H1 (cell line): ENCODE data around the gene SOCS6. TPM values are rescaled to one million over a fixed set of nuclear protein-coding genes. Genes with fewer than 3 reads are reported as not detected.
"Not testable (repeated sequence)": the region's sequence is repeated elsewhere in the genome, so short reads cannot be mapped to it uniquely, and the experiment has no call there.

Source experiments
- CTCF ChIA-PET: fragments of 300-600 bp; sonication (Branson Sonifier 250); formaldehyde crosslinking; loops from one replicate; lab custom pipeline; 2021; ENCODE audit not compliant: partially characterized antibody; lab: Charles Lee
- POLR2A ChIA-PET: fragments of 300-600 bp; sonication (Branson Sonifier 250); formaldehyde crosslinking; loops from one replicate; lab custom pipeline; 2021; ENCODE audit warnings: inconsistent platforms; ENCODE audit not compliant: partially characterized antibody; lab: Charles Lee
- DNase-seq, 2 experiments: peaks; one replicate each; pipeline versions ENCODE4 v3.0.0 to v3.0.0-alpha.2; 2010 to 2022; ENCODE audit warnings: low spot score in 2 of 2, low read depth in 1 of 2, mixed read lengths in 1 of 2
- FAIRE-seq: peaks from 2 replicates; lab custom pipeline; 2011; peaks lifted over from hg19 to GRCh38; lab: Jason Lieb, UNC
- H2AFZ ChIP-seq: 2 replicates; pipeline ENCODE4 v1.8.1; 2012; ENCODE audit warnings: low read length, inconsistent platforms
- H2AK5ac ChIP-seq: 2 replicates; pipeline ENCODE4 v1.6.1; 2013; ENCODE audit warnings: low read depth, low read length
- H2BK120ac ChIP-seq: replicated peaks from 2 replicates; pipeline ENCODE3; 2013; ENCODE audit warnings: low read depth, low read length, inconsistent platforms
- H2BK12ac ChIP-seq: 2 replicates; pipeline ENCODE4 v1.6.1; 2013; ENCODE audit warnings: low read depth, low read length
- H2BK15ac ChIP-seq: 2 replicates; pipeline ENCODE4 v1.6.1; 2013; ENCODE audit warnings: low read length
- H2BK20ac ChIP-seq: 2 replicates; pipeline ENCODE4 v1.6.1; 2013; ENCODE audit warnings: low read length
- H2BK5ac ChIP-seq: 2 replicates; pipeline ENCODE4 v1.6.1; 2013; ENCODE audit warnings: low read depth, low read length
- H3K14ac ChIP-seq: 2 replicates; pipeline ENCODE4 v1.6.1; 2013; ENCODE audit warnings: inconsistent platforms; ENCODE audit not compliant: insufficient read length
- H3K18ac ChIP-seq: 2 replicates; pipeline ENCODE4 v1.6.1; 2013; ENCODE audit warnings: low read length; ENCODE audit errors: extremely low read depth
- H3K23ac ChIP-seq: 2 replicates; pipeline ENCODE4 v1.6.1; 2013; ENCODE audit warnings: inconsistent platforms; ENCODE audit not compliant: insufficient read length
- H3K23me2 ChIP-seq: 2 replicates; pipeline ENCODE4 v1.6.1; 2013; ENCODE audit warnings: low read depth, low read length
- H3K27ac ChIP-seq: 2 replicates; pipeline ENCODE4 v1.6.1; 2011; ENCODE audit warnings: low read depth, low read length, inconsistent platforms
- H3K27me3 ChIP-seq, 4 experiments: replicated peaks in 1 of 4; 1 replicate in 1 of 4; 2 replicates in 3 of 4; pipeline versions ENCODE4 v1.6.1 to v1.8.1; 2011 to 2013; ENCODE audit warnings: low read length in 3 of 4, mild to moderate bottlenecking in 3 of 4, inconsistent platforms in 2 of 4, mixed read lengths in 2 of 4, moderate library complexity in 1 of 4; ENCODE audit not compliant: control insufficient read depth in 3 of 4, insufficient read depth in 3 of 4; ENCODE audit errors: extremely low read depth in 1 of 4
- H3K36me3 ChIP-seq, 4 experiments: 2 replicates each; pipeline versions ENCODE4 v1.6.1 to v1.8.1; 2011 to 2013; ENCODE audit warnings: mild to moderate bottlenecking in 4 of 4, low read length in 3 of 4, moderate library complexity in 2 of 4, control low read depth in 1 of 4, inconsistent platforms in 1 of 4; ENCODE audit not compliant: insufficient read depth in 4 of 4, control insufficient read depth in 2 of 4
- H3K4ac ChIP-seq: replicated peaks from 2 replicates; pipeline ENCODE3; 2013; ENCODE audit warnings: low read length, low read depth, mixed read lengths, inconsistent platforms; ENCODE audit not compliant: insufficient read length
- H3K4me1 ChIP-seq, 4 experiments: replicated peaks in 1 of 4; 1 replicate in 1 of 4; 2 replicates in 3 of 4; pipeline versions ENCODE4 v1.6.1 to v1.8.1; 2011 to 2013; ENCODE audit warnings: low read length in 3 of 4, inconsistent platforms in 2 of 4, mixed read lengths in 1 of 4; ENCODE audit not compliant: insufficient read depth in 4 of 4, control insufficient read depth in 3 of 4
- H3K4me2 ChIP-seq, 2 experiments: 2 replicates each; pipeline versions ENCODE4 v1.6.1 to v1.8.1; 2011 to 2013; ENCODE audit warnings: low read depth in 2 of 2, low read length in 2 of 2, control low read depth in 1 of 2, inconsistent platforms in 1 of 2, mild to moderate bottlenecking in 1 of 2; ENCODE audit not compliant: insufficient read depth in 1 of 2
- H3K4me3 ChIP-seq, 4 experiments: fragments of 200-600, 300-600 bp in 1 of 4; sonication (generic), shearing (Covaris generic), sonication (Bioruptor Twin) in 1 of 4; 2 replicates each; pipeline versions ENCODE4 v1.5.1 to v1.8.1; 2011 to 2016; ENCODE audit warnings: low read length in 4 of 4, low read depth in 3 of 4, control low read depth in 2 of 4, inconsistent platforms in 2 of 4, mild to moderate bottlenecking in 2 of 4, mixed read lengths in 1 of 4, moderate library complexity in 1 of 4; ENCODE audit not compliant: insufficient read depth in 2 of 4; ENCODE audit errors: extremely low read depth in 1 of 4
- H3K56ac ChIP-seq: replicated peaks from 2 replicates; pipeline ENCODE3; 2013; ENCODE audit warnings: low read depth, mild to moderate bottlenecking, mixed read lengths, low read length, inconsistent platforms; ENCODE audit not compliant: insufficient read length
- H3K79me1 ChIP-seq: 2 replicates; pipeline ENCODE4 v1.6.1; 2013; ENCODE audit warnings: low read depth, low read length, control low read depth
- H3K79me2 ChIP-seq, 2 experiments: 2 replicates each; pipeline versions ENCODE4 v1.6.1 to v1.8.1; 2012 to 2013; ENCODE audit warnings: low read length in 2 of 2, mild to moderate bottlenecking in 2 of 2, inconsistent platforms in 1 of 2; ENCODE audit not compliant: insufficient read depth in 2 of 2, control insufficient read depth in 1 of 2
- H3K9ac ChIP-seq, 4 experiments: replicated peaks in 1 of 4; 1 replicate in 1 of 4; 2 replicates in 3 of 4; pipeline versions ENCODE4 v1.6.1 to v1.8.1; 2011 to 2013; ENCODE audit warnings: low read depth in 3 of 4, low read length in 3 of 4, control low read depth in 2 of 4, mild to moderate bottlenecking in 2 of 4, moderate library complexity in 2 of 4, inconsistent platforms in 1 of 4; ENCODE audit errors: extremely low read depth in 1 of 4
- H3K9me3 ChIP-seq, 2 experiments: 2 replicates each; pipeline versions ENCODE4 v1.6.1 to v1.8.1; 2012 to 2013; ENCODE audit warnings: mild to moderate bottlenecking in 2 of 2, moderate library complexity in 2 of 2, control low read depth in 1 of 2, inconsistent platforms in 1 of 2, low read depth in 1 of 2, low read length in 1 of 2, mixed read lengths in 1 of 2; ENCODE audit not compliant: insufficient read depth in 2 of 2
- H4K20me1 ChIP-seq, 2 experiments: replicated peaks in 1 of 2; 2 replicates each; pipeline versions ENCODE3 to v1.8.1; 2011 to 2013; ENCODE audit warnings: inconsistent platforms in 2 of 2, low read length in 2 of 2, mild to moderate bottlenecking in 1 of 2; ENCODE audit not compliant: insufficient read depth in 2 of 2, control insufficient read depth in 1 of 2
- H4K5ac ChIP-seq: 2 replicates; pipeline ENCODE4 v1.6.1; 2013; ENCODE audit warnings: low read length, low read depth, mixed read lengths, inconsistent platforms; ENCODE audit not compliant: insufficient read length
- H4K8ac ChIP-seq: 2 replicates; pipeline ENCODE4 v1.8.0; 2013; ENCODE audit warnings: mild to moderate bottlenecking, moderate library complexity, low read length, inconsistent platforms; ENCODE audit not compliant: insufficient read depth; ENCODE audit errors: extremely low read depth
- H4K91ac ChIP-seq: replicated peaks from 2 replicates; pipeline ENCODE3; 2013; ENCODE audit warnings: low read length, mixed read lengths, inconsistent platforms; ENCODE audit not compliant: insufficient read length
- WGBS, 2 experiments: shearing (Covaris generic) in 1 of 2; methylation state at CpG; one replicate each; pipeline versions ENCODE4 v1.1.6 to v1.1.7; 2013 to 2015; ENCODE audit warnings: low lambda C conversion rate in 2 of 2, mixed read lengths in 2 of 2, inconsistent platforms in 1 of 2, low coverage in 1 of 2, missing lambda C conversion rate in 1 of 2; ENCODE audit not compliant: insufficient replicate concordance in 2 of 2, insufficient coverage in 1 of 2, insufficient read length in 1 of 2; ENCODE audit errors: extremely low coverage in 1 of 2, missing lambda C conversion rate in 1 of 2; 5-methylcytosine and 5-hydroxymethylcytosine counted together
- polyA plus RNA-seq, 7 experiments: library from polyadenylated mRNA; depleted of rRNA in 3 of 7; stranded (reverse) in 5 of 7; unstranded in 2 of 7; fragments of >200 nt in 5 of 7; fragments of 200-250 nt in 2 of 7; gene quantifications; 1 replicate in 5 of 7; 2 replicates in 1 of 7; 4 replicates in 1 of 7; pipeline versions ENCODE4 v1.2.1 to v1.2.3, GENCODE V29; 2011 to 2013; ENCODE audit warnings: missing spikeins in 2 of 7, mixed read lengths in 2 of 7
- total RNA-seq: library from RNA; stranded (reverse); fragmentation: NEBNext Ultra II Directional; extraction: Animal tissue kit (Norgen Biotek cat#: 25700); gene quantifications from 2 replicates; pipeline ENCODE4 v1.2.1, GENCODE V29; 2021

Gene SOCS6
- total and polyA plus RNA-seq, 2 of the 8 experiments (the other 6 are each of a cell fraction or from before 2014, with no cell fraction given), result 9.1 to 22.9 TPM

GRCh38 chr18:70358105-70358406, 69.2 kb downstream of the SOCS6 start:
- H2BK15ac ChIP-seq, DNase-seq, H3K27ac ChIP-seq, FAIRE-seq, H2BK120ac ChIP-seq, POLR2A ChIA-PET, H3K4me1 ChIP-seq, H4K5ac ChIP-seq, H3K56ac ChIP-seq, H3K23me2 ChIP-seq, CTCF ChIA-PET, H2BK5ac ChIP-seq, H4K8ac ChIP-seq, H3K18ac ChIP-seq, H4K20me1 ChIP-seq, H2BK12ac ChIP-seq, H3K79me2 ChIP-seq, H4K91ac ChIP-seq, H3K27me3 ChIP-seq, H3K79me1 ChIP-seq, H2BK20ac ChIP-seq, H3K14ac ChIP-seq, H3K23ac ChIP-seq, H3K4me3 ChIP-seq, H3K4me2 ChIP-seq, H3K9ac ChIP-seq, H3K9me3 ChIP-seq, H2AK5ac ChIP-seq, H2AFZ ChIP-seq, H3K36me3 ChIP-seq, H3K4ac ChIP-seq: not testable (repeated sequence)
- 93% methylated on average over 4 of the region's 5 CpGs; no CpG with 5 or more reads in 1 of the 2 experiments for WGBS, 2 experiments
